NCI-H748 treated with DMSO at 0.1 percent for 48 hours (cell line): ENCODE data around the gene IL17D.

ENCODE experiments used
- DNase-seq: peaks from one replicate; lab custom pipeline; 2025; lab: John Stamatoyannopoulos, UW

IL17D gene

DNA sequence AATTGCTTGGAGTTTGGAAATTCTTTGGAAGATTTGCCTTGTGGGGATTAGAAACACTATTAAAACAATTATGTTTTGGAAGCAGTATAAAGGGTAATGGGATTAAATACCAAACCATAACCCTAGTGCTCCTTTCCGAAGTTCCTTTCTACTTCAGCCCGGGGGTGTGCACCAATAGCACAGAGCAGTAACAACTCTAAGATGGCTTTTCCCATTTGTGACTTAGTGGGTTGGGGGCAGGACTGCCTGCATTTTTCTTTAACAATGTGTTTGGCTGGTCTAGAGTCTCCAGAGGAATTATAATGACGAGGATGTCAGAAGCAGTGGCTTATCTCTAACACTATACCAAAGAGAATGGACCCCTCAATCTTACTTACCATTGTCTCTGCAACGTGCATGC, 11.9 kb upstream of the IL17D start:
- DNase-seq: no peak

- no peak for DNase-seq
Measured at GRCh38 chr13:20696073-20696472, 7.4 kb upstream of the IL17D start.

GRCh38 chr13:20699715-20700114, 3.8 kb upstream of the IL17D start:
- no peak for DNase-seq

DNA sequence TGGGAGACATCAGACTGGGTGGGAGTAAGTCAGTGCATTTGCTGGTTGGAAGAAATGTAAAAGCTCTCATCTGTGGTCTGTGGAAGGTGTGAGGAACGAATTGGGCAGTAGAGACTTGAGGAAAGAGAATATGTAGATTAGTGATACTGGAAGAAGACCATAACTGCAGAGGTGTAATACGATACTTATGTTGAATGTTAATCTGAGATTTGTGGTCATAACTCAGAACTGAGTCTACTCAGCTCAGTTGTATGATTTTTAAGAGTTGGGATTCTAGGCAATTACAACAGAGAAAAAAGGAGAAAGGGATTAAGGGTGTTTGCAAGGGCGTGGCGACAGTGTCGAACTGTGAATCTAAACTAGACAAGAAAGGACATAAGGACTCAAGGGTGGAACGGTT, 3.2 kb upstream of the IL17D start:
- no peak for DNase-seq

DNA sequence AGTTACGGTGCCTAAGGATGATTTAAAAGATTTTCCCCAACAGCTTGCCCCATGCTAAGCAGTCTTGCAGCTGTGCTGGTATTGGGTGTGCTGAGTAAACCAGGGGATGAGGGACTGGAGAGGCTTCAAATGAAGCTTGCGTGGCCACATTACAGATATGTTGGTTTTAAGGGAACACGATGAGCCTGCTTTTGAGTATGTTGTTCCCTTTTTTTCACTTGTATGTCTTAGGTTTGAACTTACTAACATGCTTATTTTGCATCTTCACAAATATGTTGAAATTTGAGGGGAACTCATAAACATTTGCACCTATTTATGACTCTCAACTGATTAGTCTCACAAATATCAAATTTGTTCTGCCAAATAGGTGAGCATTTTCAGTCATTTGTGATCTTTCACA, 2.0 kb upstream of the IL17D start:
- no peak for DNase-seq

- DNase-seq: peak; percentile 61
Measured at GRCh38 chr13:20702530-20702914, 977 bp upstream of the IL17D start.

- peak; percentile 81 for DNase-seq
Measured at GRCh38 chr13:20703780-20704458, 420 bp downstream of the IL17D start.

GRCh38 chr13:20704459-20705069, 1.1 kb downstream of the IL17D start:
- peak; percentile 64 for DNase-seq

- DNase-seq: no peak
Measured at GRCh38 chr13:20706661-20707060, 3.2 kb downstream of the IL17D start.

DNA sequence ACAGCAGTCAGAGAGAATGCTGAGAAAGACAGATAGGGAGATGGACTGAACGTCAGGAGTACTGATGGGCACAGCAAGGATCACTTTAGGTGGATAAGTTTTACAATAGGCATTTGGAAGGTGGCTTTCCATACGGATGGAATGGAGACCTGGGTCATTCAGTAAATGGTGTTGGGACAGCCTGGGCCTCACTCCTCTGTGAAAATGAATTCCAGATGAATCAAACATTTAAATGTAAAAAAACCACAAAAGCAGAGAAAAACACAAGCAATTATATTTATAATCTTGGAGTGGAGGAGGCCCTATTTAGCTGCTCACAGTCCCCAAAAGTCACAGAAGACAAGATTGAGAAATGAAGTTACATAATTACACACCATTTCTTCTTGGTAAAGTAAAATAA, 4.7 kb downstream of the IL17D start:
- DNase-seq: no peak

DNA sequence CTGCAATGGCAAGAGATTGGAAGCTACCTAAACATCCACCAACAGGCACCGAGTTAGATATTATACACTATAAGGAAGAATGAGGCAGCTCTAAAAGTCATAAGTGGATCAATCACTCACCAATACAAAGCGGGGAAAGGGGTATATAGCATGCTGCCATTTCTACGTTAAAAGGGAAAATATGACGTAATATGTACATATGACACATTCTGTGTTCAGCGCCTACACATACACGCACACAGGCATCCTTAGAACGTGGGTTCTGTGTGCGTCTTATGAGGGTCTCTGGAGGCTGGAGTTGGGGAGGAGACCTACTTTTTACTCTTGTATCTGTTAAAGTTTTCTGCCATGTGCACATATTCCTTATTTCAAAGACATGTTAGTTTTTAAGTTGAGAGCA, 5.9 kb downstream of the IL17D start:
- DNase-seq: no peak

DNA sequence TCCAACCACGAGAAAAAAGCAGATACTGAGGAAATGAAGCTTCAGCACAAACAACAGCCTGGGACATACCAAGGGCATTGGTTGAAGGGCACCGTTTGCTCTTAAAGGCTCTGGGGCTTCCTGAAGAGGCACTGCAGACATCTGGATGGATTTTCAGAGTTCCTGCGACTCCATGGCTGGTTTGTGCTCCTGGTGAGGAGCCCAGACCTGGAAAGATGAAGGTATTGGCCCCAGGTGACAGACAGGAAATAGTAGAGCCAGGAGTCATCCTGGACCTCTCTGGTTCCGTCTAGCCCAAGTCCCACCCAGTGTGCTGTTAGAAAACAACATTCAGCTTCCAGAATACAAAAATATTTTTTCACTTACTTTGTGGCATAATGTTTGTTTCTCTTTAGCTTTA, 6.3 kb downstream of the IL17D start:
- DNase-seq: no peak

GRCh38 chr13:20711301-20712044, 8.0 kb downstream of the IL17D start:
- no peak for DNase-seq

GRCh38 chr13:20713014-20713376, 9.5 kb downstream of the IL17D start:
- no peak for DNase-seq

GRCh38 chr13:20713751-20714150, 10.3 kb downstream of the IL17D start:
- no peak for DNase-seq

DNA sequence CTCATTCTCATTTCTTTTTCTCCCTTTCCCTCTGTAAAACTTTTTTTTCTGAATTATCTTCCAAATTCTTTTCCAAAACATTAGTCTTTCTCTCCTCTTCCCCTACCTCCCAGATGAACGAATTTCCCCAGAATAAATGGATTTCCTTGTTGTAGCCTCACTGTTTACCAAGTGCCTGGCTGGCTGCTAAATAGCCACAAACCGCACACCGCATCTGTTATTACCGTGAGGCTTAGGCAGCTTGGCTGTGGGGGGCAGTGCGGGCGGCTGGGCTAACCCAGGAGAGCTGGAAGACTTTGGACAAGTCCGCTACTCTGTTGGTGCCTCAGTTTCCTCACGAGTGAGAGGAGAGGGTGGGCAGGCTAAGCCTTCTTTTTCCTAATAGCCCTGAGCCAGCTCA, 10.7 kb downstream of the IL17D start:
- DNase-seq: no peak

DNA sequence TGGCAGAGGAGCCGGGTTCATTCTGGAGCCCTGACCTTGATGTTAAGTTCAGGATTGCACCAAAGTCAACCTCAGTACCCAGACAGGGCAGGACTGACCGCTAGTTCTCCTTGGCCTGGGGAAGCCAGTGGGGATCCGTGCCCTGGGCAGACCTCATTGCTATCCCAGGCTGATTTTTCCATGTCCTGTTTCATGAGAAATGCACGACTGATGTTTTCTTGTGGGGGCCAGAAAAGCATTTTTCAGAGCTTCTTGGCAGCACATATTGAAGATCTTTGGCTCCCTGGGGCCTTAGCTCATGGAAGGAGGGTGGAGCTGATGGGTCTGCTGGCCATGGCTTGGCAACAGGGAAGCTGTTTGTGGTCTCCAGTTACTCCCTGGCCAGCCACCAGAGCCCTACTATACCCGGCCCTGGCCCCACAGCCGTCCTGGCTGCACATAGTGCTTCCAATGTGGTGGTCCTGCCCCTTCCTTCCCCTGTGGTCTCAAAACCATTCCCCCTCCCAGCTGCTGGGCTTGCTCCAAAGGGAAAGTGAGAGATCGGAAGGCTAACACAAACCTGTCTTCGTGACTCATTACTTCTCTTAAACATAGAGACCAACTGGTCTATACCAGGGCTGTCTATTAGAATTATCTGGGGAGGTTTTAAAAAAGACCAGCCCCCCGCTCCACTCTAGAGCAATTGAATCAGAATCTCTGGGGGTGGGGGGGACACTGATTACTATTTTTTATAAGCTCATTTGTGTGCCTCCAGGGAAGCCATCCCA, 11.2 kb downstream of the IL17D start:
- DNase-seq: no peak

DNA sequence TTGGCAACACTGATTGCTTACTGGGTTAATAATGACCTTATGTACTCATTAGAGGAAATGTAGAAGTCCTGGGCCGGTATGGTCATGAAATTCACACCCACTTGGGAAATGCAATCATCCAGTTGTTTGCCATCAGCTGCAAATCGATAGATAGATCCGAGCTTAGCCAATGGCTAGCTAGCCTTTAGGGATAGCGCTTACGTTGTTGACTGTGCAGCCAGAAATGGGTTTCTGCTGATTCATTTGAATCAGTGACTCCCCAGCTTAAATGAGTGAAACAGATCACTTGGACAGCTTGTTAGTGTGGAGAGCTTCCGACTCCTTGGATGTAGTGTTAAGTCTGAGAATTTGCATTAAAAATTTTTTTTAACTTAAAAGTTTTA, 11.8 kb downstream of the IL17D start:
- no peak for DNase-seq

DNA sequence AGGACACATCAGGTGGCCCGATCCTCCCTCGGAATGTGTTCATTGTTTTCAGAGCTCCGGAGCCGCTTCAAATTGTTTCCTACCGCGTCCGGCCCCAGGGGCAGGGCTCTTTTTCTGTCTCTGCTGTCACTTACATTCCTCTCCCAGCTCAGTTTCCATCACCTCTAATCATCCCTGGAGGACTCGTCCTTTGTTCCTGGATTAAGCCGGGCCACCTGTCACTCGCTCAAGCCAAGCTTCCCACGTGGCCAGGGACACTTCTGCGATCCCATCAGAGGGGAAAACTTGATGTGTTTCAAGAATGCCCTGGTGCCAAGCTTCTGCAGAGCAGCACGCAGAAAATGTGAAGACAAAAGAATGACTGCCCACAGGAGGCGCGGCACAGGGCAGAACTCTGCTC, 13.5 kb downstream of the IL17D start:
- no peak for DNase-seq

- no peak for DNase-seq
Measured at GRCh38 chr13:20717581-20718542, 14.4 kb downstream of the IL17D start.

DNA sequence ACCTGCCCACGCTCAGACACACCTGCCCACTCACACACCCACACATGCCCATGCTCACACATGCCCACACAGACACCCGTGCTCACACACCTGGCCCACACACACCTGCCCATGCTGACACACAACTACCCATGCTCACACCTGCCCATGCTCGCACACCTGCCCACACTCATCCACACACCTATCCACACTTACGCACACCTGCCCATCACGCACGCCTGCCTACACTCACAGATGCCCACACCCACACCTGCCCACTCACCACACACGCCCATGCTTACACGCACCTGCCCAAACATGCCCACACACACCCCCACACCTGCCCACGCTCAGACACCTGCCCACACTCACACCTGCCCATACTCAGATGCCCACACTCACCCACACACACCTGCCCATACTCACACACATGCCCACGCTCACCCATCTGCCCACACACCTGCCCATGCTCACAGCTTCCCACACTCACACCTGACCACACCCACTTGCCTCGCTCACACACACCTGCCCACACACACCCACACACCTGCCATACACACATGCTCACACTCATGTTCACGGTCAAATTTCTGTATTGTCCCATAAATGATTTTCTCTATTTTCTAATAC, 15.6 kb downstream of the IL17D start:
- DNase-seq: no peak
